GM12878 (cell line): ENCODE measurements around the gene PIAS1. TPM values are rescaled to one million over a fixed set of nuclear protein-coding genes. Genes with fewer than 3 reads are reported as not detected.

Experiments
- ATAC-seq: fragments of 200-7000 bp; cut with Tn5 transposase; 3 replicates; pipeline ENCODE4 v1.9.1; 2020; ENCODE audit warnings: mild to moderate bottlenecking, moderate library complexity
- BruUV-seq: library from RNA; stranded (reverse); fragments of 400-500 nt; replicated peaks from 2 replicates; lab custom pipeline; 2021; lab: Mats Ljungman, UMichigan
- CTCF ChIA-PET: fragments of 300-600 bp; sonication (Branson Sonifier 250); formaldehyde crosslinking; extraction: SDS; loops from one replicate; lab custom pipeline; 2021; ENCODE audit warnings: inconsistent platforms; lab: Yijun Ruan, JAX
- POLR2A ChIA-PET: fragments of 350-600 bp; formaldehyde crosslinking; extraction: SDS; loops from one replicate; lab custom pipeline; 2021; ENCODE audit warnings: inconsistent platforms; lab: Charles Lee
- RAD21 ChIA-PET: fragments of 300-600 bp; sonication (Branson Sonifier 250); formaldehyde crosslinking; loops from one replicate; lab custom pipeline; 2023; ENCODE audit warnings: antibody characterized with exemption; ENCODE audit not compliant: unreplicated experiment; lab: Charles Lee
- SMC1A ChIA-PET: fragments of 300-600 bp; sonication (Branson Sonifier 250); formaldehyde crosslinking; loops from one replicate; lab custom pipeline; 2023; ENCODE audit not compliant: unreplicated experiment, uncharacterized antibody; lab: Charles Lee
- DNase-seq: peaks from one replicate; pipeline ENCODE4 v3.0.0-alpha.2; 2011; ENCODE audit warnings: low read depth, low spot score
- FAIRE-seq: peaks from 3 replicates; lab custom pipeline; 2011; peaks lifted over from hg19 to GRCh38; lab: Jason Lieb, UNC
- H2AFZ ChIP-seq: 2 replicates; pipeline ENCODE4 v1.6.0; 2011; ENCODE audit warnings: low read depth, low read length, control low read depth; ENCODE audit not compliant: control insufficient read depth
- H3K27ac ChIP-seq: 2 replicates; pipeline ENCODE4 v1.5.1; 2011; ENCODE audit warnings: control low read depth; ENCODE audit not compliant: control insufficient read depth, insufficient read depth
- H3K27me3 ChIP-seq, 2 experiments: replicated peaks in 1 of 2; 2 replicates each; pipeline versions ENCODE4 v1.6.0 to v1.6.1; 2011; ENCODE audit warnings: low read length in 1 of 2; ENCODE audit not compliant: control insufficient read depth in 2 of 2, insufficient read depth in 2 of 2
- H3K36me3 ChIP-seq, 2 experiments: 2 replicates each; pipeline ENCODE4 v1.5.1; 2011; ENCODE audit warnings: low read length in 1 of 2; ENCODE audit not compliant: control insufficient read depth in 2 of 2, insufficient read depth in 2 of 2
- H3K4me1 ChIP-seq: 2 replicates; pipeline ENCODE4 v1.6.1; 2011; ENCODE audit warnings: mild to moderate bottlenecking, low read length, moderate library complexity, mixed read lengths; ENCODE audit not compliant: control insufficient read depth, insufficient read depth
- H3K4me2 ChIP-seq: 2 replicates; pipeline ENCODE4 v1.6.0; 2011; ENCODE audit warnings: control low read depth; ENCODE audit not compliant: control insufficient read depth, insufficient read depth
- H3K4me3 ChIP-seq: fragments of 200-600 bp; sonication (generic); 2 replicates; pipeline ENCODE4 v1.5.1; 2016
- H3K79me2 ChIP-seq: 2 replicates; pipeline ENCODE4 v1.6.0; 2011; ENCODE audit warnings: low read length; ENCODE audit not compliant: control insufficient read depth, insufficient read depth
- H3K9ac ChIP-seq: 2 replicates; pipeline ENCODE4 v1.8.0; 2011; ENCODE audit warnings: low read length, control low read depth, mixed read lengths; ENCODE audit not compliant: control insufficient read depth, insufficient read depth
- H3K9me3 ChIP-seq: replicated peaks from 3 replicates; pipeline ENCODE4 v1.5.1; 2011; ENCODE audit warnings: mild to moderate bottlenecking, low read length; ENCODE audit not compliant: control insufficient read depth, insufficient read depth
- H4K20me1 ChIP-seq: 2 replicates; pipeline ENCODE4 v1.6.0; 2011; ENCODE audit not compliant: control insufficient read depth, insufficient read depth
- ATF7 ChIP-seq: fragments of 450-650 bp; IDR thresholded peaks from 2 replicates; pipeline ENCODE4 v1.6.1; 2016; ENCODE audit warnings: low read depth, mild to moderate bottlenecking
- BRCA1 ChIP-seq: IDR thresholded peaks from 2 replicates; pipeline ENCODE4 v1.6.1; 2011; ENCODE audit warnings: low read depth, low read length, improper control_type of control experiment
- DPF2 ChIP-seq: fragments of 450-650 bp; IDR thresholded peaks from 2 replicates; pipeline ENCODE4 v1.6.1; 2017; ENCODE audit warnings: mild to moderate bottlenecking
- EZH2 ChIP-seq: IDR thresholded peaks from 2 replicates; pipeline ENCODE4 v1.6.1; 2012; ENCODE audit warnings: low read depth, mild to moderate bottlenecking, control low read depth, inconsistent platforms, low read length, borderline replicate concordance; ENCODE audit not compliant: control insufficient read depth
- HSF1 ChIP-seq: fragments of 150-350 bp; IDR thresholded peaks from 2 replicates; pipeline ENCODE4 v1.6.1; 2014; ENCODE audit warnings: mild to moderate bottlenecking, low read depth, low read length
- KDM1A ChIP-seq: fragments of 200-600 bp; sonication (generic); IDR thresholded peaks from 2 replicates; pipeline ENCODE4 v1.6.1; 2016; ENCODE audit warnings: borderline replicate concordance
- KLF5 ChIP-seq: fragments of 450-650 bp; IDR thresholded peaks from 2 replicates; pipeline ENCODE4 v1.6.1; 2014; ENCODE audit warnings: mild to moderate bottlenecking; ENCODE audit not compliant: partially characterized antibody
- MEF2B ChIP-seq: fragments of 450-650 bp; IDR thresholded peaks from 2 replicates; pipeline ENCODE4 v1.6.1; 2018; ENCODE audit warnings: mild to moderate bottlenecking, moderate library complexity; ENCODE audit not compliant: partially characterized antibody, poor library complexity, severe bottlenecking
- MTA3 ChIP-seq: IDR thresholded peaks from 2 replicates; pipeline ENCODE4 v1.6.1; 2012; ENCODE audit warnings: low read length, inconsistent platforms, borderline replicate concordance
- PBX3 ChIP-seq: IDR thresholded peaks from 2 replicates; pipeline ENCODE4 v1.6.1; 2011; ENCODE audit warnings: mild to moderate bottlenecking, low read depth, low read length, moderate library complexity; ENCODE audit not compliant: insufficient replicate concordance
- PKNOX1 ChIP-seq: fragments of 450-650 bp; IDR thresholded peaks from 2 replicates; pipeline ENCODE4 v1.6.1; 2016; ENCODE audit warnings: mild to moderate bottlenecking
- RAD51 ChIP-seq: fragments of 450-650 bp; IDR thresholded peaks from 2 replicates; pipeline ENCODE4 v1.6.1; 2016; ENCODE audit warnings: moderate library complexity, mild to moderate bottlenecking, inconsistent platforms
- RELB ChIP-seq: fragments of 450-650 bp; IDR thresholded peaks from 2 replicates; pipeline ENCODE4 v1.6.1; 2017; ENCODE audit warnings: low read depth, mild to moderate bottlenecking, moderate library complexity
- RUNX3 ChIP-seq: IDR thresholded peaks from 2 replicates; pipeline ENCODE4 v1.6.1; 2012; ENCODE audit warnings: low read length, inconsistent platforms
- SMAD5 ChIP-seq: IDR thresholded peaks from 2 replicates; pipeline ENCODE4 v1.6.1; 2016; ENCODE audit warnings: antibody characterized with exemption, low read depth
- SMARCA5 ChIP-seq: fragments of 450-650 bp; IDR thresholded peaks from 2 replicates; pipeline ENCODE4 v1.6.1; 2017; ENCODE audit warnings: mild to moderate bottlenecking
- TCF12 ChIP-seq: IDR thresholded peaks from 2 replicates; pipeline ENCODE4 v1.6.1; 2011; ENCODE audit warnings: low read depth, mild to moderate bottlenecking, low read length
- ZNF274 ChIP-seq: IDR thresholded peaks from one replicate; pipeline ENCODE4 v1.8.0; 2011; ENCODE audit not compliant: insufficient read length, insufficient read depth
- WGBS: methylation state at CpG from one replicate; pipeline ENCODE4 v1.1.6; 2016; ENCODE audit warnings: low lambda C conversion rate; ENCODE audit not compliant: insufficient replicate concordance, insufficient coverage; ENCODE audit errors: missing lambda C conversion rate; 5-methylcytosine and 5-hydroxymethylcytosine counted together
- in situ Hi-C: fragments of 300-500 bp; cut with MboI; formaldehyde crosslinking; loops from 9 replicates; pipeline ENCODE4 v1.14.3; 2018; ENCODE audit warnings: mixed read lengths
- intact Hi-C: fragments of 100-400 bp; cut with micrococcal nuclease; formaldehyde crosslinking; loops from one replicate; pipeline ENCODE4 v1.14.2; 2022; ENCODE audit not compliant: unreplicated experiment
- polyA plus RNA-seq, 11 experiments: library from polyadenylated mRNA; depleted of rRNA in 4 of 11; unstranded in 6 of 11; stranded (reverse) in 5 of 11; fragments of >200 nt; fragmentation: Nextera tagmentation in 4 of 11; fragmentation: Illumina TruSeq in 1 of 11; extraction: Ambion mirVana in 4 of 11; extraction: Trizol in 1 of 11; gene quantifications; 1 replicate in 1 of 11; 2 replicates in 10 of 11; pipeline versions ENCODE4 v1.2.1 to v1.2.3, GENCODE V29; 2011 to 2016; ENCODE audit warnings: inconsistent platforms in 2 of 11, missing spikeins in 2 of 11, low read depth in 1 of 11
- total RNA-seq, 4 experiments: library from RNA; depleted of rRNA in 3 of 4; stranded (reverse); fragments of >200 nt in 3 of 4; fragmentation: Illumina TruSeq in 1 of 4; extraction: Trizol in 1 of 4; gene quantifications; 2 replicates each; pipeline versions ENCODE4 v1.2.1 to v1.2.3, GENCODE V29; 2013 to 2021

PIAS1 gene
- total and polyA plus RNA-seq, 10 of the 15 experiments (the other 5 are each of a cell fraction or from before 2014, with no cell fraction given) = 20.2 to 96.3 (median 37.0) TPM

GRCh38 chr15:68098465-68098864 lies 44.4 kb downstream of the PIAS1 start (continued):
- 0 out of 2 replicates have a peak, but pooled peaks have one; percentile 10 for TF ChIP-seq TCF12
- no peak for TF ChIP-seq ATF7
- no peak for TF ChIP-seq HSF1
- TF ChIP-seq RELB = no peak

- RAD21 ChIA-PET = interaction anchor here (1.2 kb wide), 1 partner anchor 50 kb away, joined by 4 read pairs; no protein-coding TSS in a partner anchor
- SMC1A ChIA-PET = interaction anchor here (0.8 to 1.6 kb wide), 5 partner anchors 14 to 39 kb away, joined by 3 to 5 read pairs (median 4); no protein-coding TSS in a partner anchor
- POLR2A ChIA-PET = interaction anchor here (0.6 to 0.7 kb wide), 3 partner anchors 68 to 259 kb away, joined by 3 to 4 read pairs (median 3); no protein-coding TSS in a partner anchor
- peaks cover 18% of the 10 kb centered on the region for H3K4me1 ChIP-seq
- H2AFZ ChIP-seq = no peak overlapping the region
- FAIRE-seq = no peak
- in situ Hi-C loops (no loop called here), intact Hi-C loops (no loop called here)
- peaks cover 88% of the 10 kb centered on the region for H3K79me2 ChIP-seq
- no peak overlapping the region for H3K4me3 ChIP-seq
- TF ChIP-seq KDM1A (no peak), RUNX3 (no peak), EZH2 (no peak), RAD51 (no peak), ZNF274 (no peak), BRCA1 (no peak), MTA3 (no peak), PBX3 (no peak), SMARCA5 (no peak), KLF5 (no peak), SMAD5 (no peak), PKNOX1 (no peak), MEF2B (no peak), DPF2 (no peak)
- CTCF ChIA-PET = interaction anchor here (0.7 to 1.2 kb wide), 2 partner anchors 14 to 20 kb away, joined by 3 to 4 read pairs; no protein-coding TSS in a partner anchor
- H3K27ac ChIP-seq = peak overlapping the region; percentile 29; the same call in 1 of the 2 replicates
- H3K36me3 ChIP-seq = peaks cover 0 to 4% of the 10 kb centered on the region in 2 experiments
- BruUV-seq = no TSS peak
- ATAC-seq = peak; percentile 27; the same call in 2 of the 3 replicates
- no peaks in the 10 kb centered on the region for H3K27me3 ChIP-seq
- H4K20me1 ChIP-seq = no peaks in the 10 kb centered on the region
- WGBS = 98% methylated on average over 2 of the region's 2 CpGs
- peaks cover 20% of the 10 kb centered on the region for H3K9me3 ChIP-seq
- H3K9ac ChIP-seq = no peak overlapping the region
- peak overlapping the region; percentile 1 for H3K4me2 ChIP-seq
- no peak for DNase-seq
Measured at GRCh38 chr15:68100194-68100593, 46.1 kb downstream of the PIAS1 start.
